ENCODE data around the gene SIVA1.

DNA sequence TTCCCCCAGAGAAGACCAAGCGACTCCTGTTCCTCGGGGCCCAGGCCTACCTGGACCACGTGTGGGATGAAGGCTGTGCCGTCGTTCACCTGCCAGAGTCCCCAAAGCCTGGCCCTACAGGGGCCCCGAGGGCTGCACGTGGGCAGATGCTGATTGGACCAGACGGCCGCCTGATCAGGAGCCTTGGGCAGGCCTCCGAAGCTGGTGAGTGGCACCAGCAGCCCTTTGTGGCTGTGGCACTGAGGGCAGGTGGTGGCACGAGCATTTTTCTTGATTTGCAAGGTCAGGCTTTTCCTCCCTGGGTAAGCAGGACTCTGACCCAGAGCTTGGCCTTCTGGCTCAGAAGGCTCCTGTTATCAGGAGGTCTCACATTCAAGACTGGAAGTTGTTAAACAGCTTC, 2.7 kb downstream of the SIVA1 start:
- TF ChIP-seq GATA2 (IDR thresholded peaks at IDR 0.05; ENCODE audit: low read depth, low read length) (no peak), GATA3 (IDR thresholded peaks at IDR 0.05; ENCODE audit: low read depth, low read length) (no peak)

Measured in SH-SY5Y (cell line).